Activated CD8-positive, alpha-beta memory T cell treated with anti-CD3 and anti-CD28 coated beads, Interleukin-2, amount 50 U/mL, for 4 hours (primary cell): ENCODE data around the gene PPP1R12A.
"Not testable (repeated sequence)": the region's sequence is repeated elsewhere in the genome, so short reads cannot be mapped to it uniquely, and the experiment has no call there.

Experiments
- DNase-seq: peaks from one replicate; pipeline ENCODE4 v3.0.0-alpha.2; 2020

PPP1R12A gene

GRCh38 chr12:79835377-79835843 lies 99.5 kb downstream of the PPP1R12A start:
- DNase-seq: no peak

- no peak for DNase-seq
Measured at GRCh38 chr12:79834712-79835376, 100.1 kb downstream of the PPP1R12A start.

- no peak for DNase-seq
Measured at GRCh38 chr12:79830440-79830839, 104.5 kb downstream of the PPP1R12A start.

GRCh38 chr12:79828924-79829323 lies 106.0 kb downstream of the PPP1R12A start:
- DNase-seq: no peak

GRCh38 chr12:79827484-79827883 lies 107.4 kb downstream of the PPP1R12A start:
- no peak for DNase-seq

- no peak for DNase-seq
Measured at GRCh38 chr12:79826267-79827128, 108.4 kb downstream of the PPP1R12A start.

- no peak for DNase-seq
Measured at GRCh38 chr12:79822475-79822874, 112.4 kb downstream of the PPP1R12A start.

GRCh38 chr12:79818856-79819255 lies 116.0 kb downstream of the PPP1R12A start:
- DNase-seq: no peak

GRCh38 chr12:79784366-79785065 lies 150.4 kb downstream of the PPP1R12A start:
- DNase-seq: not testable (repeated sequence)

- DNase-seq: no peak
Measured at GRCh38 chr12:79782172-79782900, 152.6 kb downstream of the PPP1R12A start.

GRCh38 chr12:79778802-79779448 lies 156.0 kb downstream of the PPP1R12A start:
- no peak for DNase-seq

GRCh38 chr12:79776111-79776510 lies 158.8 kb downstream of the PPP1R12A start:
- DNase-seq: no peak

- no peak for DNase-seq
Measured at GRCh38 chr12:79775355-79776027, 159.4 kb downstream of the PPP1R12A start.

GRCh38 chr12:79773896-79774295 lies 161.0 kb downstream of the PPP1R12A start:
- DNase-seq: no peak

- DNase-seq: no peak
Measured at GRCh38 chr12:79769860-79770485, 164.9 kb downstream of the PPP1R12A start.

- DNase-seq: no peak
Measured at GRCh38 chr12:79769189-79769859, 165.6 kb downstream of the PPP1R12A start.

- DNase-seq: no peak
Measured at GRCh38 chr12:79766705-79767464, 168.0 kb downstream of the PPP1R12A start.

GRCh38 chr12:79765157-79765556 lies 169.7 kb downstream of the PPP1R12A start:
- no peak for DNase-seq

GRCh38 chr12:79764641-79765040 lies 170.3 kb downstream of the PPP1R12A start:
- no peak for DNase-seq
